CD4-positive, CD25-positive, alpha-beta regulatory T cell (primary cell): ENCODE measurements around the gene STAB1. TPM values are rescaled to one million over a fixed set of nuclear protein-coding genes. Genes with fewer than 3 reads are reported as not detected.

Source experiments
- ATAC-seq, 2 donors: fragments of 150-1000 bp; cut with Tn5 transposase; one replicate each; pipeline ENCODE4 v1.10.0; 2021; ENCODE audit warnings: low read depth in 2 of 2, moderate number of reproducible peaks in 2 of 2, moderate library complexity in 1 of 2
- DNase-seq, 3 donors: peaks; one replicate each; pipeline versions ENCODE4 v3.0.0 to v3.0.0-alpha.2; 2012 to 2022; ENCODE audit warnings: mixed read lengths in 1 of 3
- H3K27ac ChIP-seq: one replicate; pipeline ENCODE4 v1.7.0; 2013; ENCODE audit warnings: mild to moderate bottlenecking, low read length; ENCODE audit not compliant: insufficient read depth, poor library complexity, severe bottlenecking
- H3K27me3 ChIP-seq: one replicate; pipeline ENCODE4 v1.7.0; 2013; ENCODE audit warnings: low read length; ENCODE audit not compliant: control insufficient read depth, insufficient read depth
- H3K36me3 ChIP-seq: one replicate; pipeline ENCODE4 v1.7.0; 2013; ENCODE audit warnings: mild to moderate bottlenecking, low read length, moderate library complexity; ENCODE audit not compliant: control insufficient read depth, insufficient read depth
- H3K4me1 ChIP-seq: 2 replicates; pipeline ENCODE4 v1.7.0; 2013; ENCODE audit warnings: mild to moderate bottlenecking, low read length; ENCODE audit not compliant: insufficient read depth, control insufficient read depth, poor library complexity, severe bottlenecking
- H3K4me3 ChIP-seq: one replicate; pipeline ENCODE4 v1.7.0; 2013; ENCODE audit warnings: low read depth, mild to moderate bottlenecking, low read length, moderate library complexity
- H3K9me3 ChIP-seq, 2 experiments: 1 replicate in 1 of 2; 2 replicates in 1 of 2; pipeline ENCODE4 v1.7.0; 2013; ENCODE audit warnings: low read length in 2 of 2, mild to moderate bottlenecking in 1 of 2, moderate library complexity in 1 of 2; ENCODE audit not compliant: control insufficient read depth in 2 of 2
- H3K27ac Mint-ChIP-seq, 3 donors: one replicate each; pipeline ENCODE4 v1.8.0; 2020 to 2022; ENCODE audit warnings: mild to moderate bottlenecking in 3 of 3, mixed read lengths in 3 of 3, moderate library complexity in 2 of 3
- H3K27me3 Mint-ChIP-seq: one replicate; pipeline ENCODE4 v1.8.0; 2022; ENCODE audit warnings: mild to moderate bottlenecking, mixed read lengths
- H3K36me3 Mint-ChIP-seq: one replicate; pipeline ENCODE4 v1.8.0; 2020; ENCODE audit warnings: mixed read lengths
- H3K4me1 Mint-ChIP-seq, 4 donors: one replicate each; pipeline ENCODE4 v1.8.0; 2020 to 2022; ENCODE audit warnings: mixed read lengths in 4 of 4, mild to moderate bottlenecking in 1 of 4
- H3K4me3 Mint-ChIP-seq, 4 donors: one replicate each; pipeline ENCODE4 v1.8.0; 2020 to 2022; ENCODE audit warnings: mild to moderate bottlenecking in 4 of 4, mixed read lengths in 4 of 4, moderate library complexity in 3 of 4
- H3K9me3 Mint-ChIP-seq, 7 donors: one replicate each; pipeline ENCODE4 v1.8.0; 2020 to 2022; ENCODE audit warnings: mixed read lengths in 7 of 7, mild to moderate bottlenecking in 3 of 7, moderate library complexity in 2 of 7
- polyA plus RNA-seq, 4 donors: library from polyadenylated mRNA; unstranded; fragments of 300-500 nt; fragmentation: Illumina TruSeq; gene quantifications; one replicate each; pipeline ENCODE4 v1.2.3, GENCODE V29; 2021
- total RNA-seq: library from RNA; stranded (reverse); gene quantifications from one replicate; pipeline ENCODE4 v1.2.3, GENCODE V29; 2022

The STAB1 gene
- total and polyA plus RNA-seq, 5 donors from 2014 or later: 0.42 TPM; not detected in 4

DNA sequence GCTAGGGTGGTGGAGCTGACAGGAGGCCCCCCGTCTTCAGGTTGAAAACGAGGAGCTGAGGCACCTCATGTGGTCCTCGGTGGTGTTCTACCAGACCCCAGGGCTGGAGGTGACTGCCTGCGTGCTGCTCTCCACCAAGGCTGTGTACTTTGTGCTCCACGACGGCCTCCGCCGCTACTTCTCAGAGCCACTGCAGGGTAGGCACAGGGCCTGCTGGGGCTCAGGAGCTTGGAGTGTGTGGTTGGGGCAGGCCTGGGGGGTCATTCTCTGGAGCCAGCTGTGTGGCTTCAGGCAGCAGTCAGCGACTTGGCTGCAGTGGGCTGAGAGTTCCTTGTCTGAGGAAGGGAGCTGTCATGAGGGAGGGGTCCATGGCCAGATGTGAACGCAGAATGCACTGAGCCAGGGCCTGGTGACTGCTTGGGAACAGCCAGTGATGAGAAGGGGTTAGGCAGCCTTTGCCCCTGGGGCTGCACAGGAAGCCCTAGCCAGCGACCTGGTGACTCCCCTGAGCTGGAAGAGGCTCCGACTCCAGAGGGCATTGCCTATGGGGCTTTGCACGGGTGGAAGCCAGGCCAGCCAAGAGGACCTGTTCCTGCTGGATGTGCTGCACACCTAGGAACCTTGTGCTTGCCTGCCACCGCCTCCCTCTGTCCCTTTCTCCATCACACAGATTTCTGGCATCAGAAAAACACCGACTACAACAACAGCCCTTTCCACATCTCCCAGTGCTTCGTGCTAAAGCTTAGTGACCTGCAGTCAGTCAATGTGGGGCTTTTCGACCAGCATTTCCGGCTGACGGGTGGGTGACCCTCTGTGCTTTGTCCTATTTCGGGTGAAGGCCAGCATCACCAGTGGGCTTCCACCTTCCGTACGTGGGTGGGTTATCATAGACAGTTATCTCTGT lies 4.9 kb upstream of the STAB1 start:
- DNase-seq (no peak), ATAC-seq (no peak)
- no peak overlapping the region for H3K4me3 ChIP-seq
- Mint-ChIP-seq H3K4me1 (peaks cover 0 to 3% (median 0%) of the 10 kb centered on the region in 4 donors), H3K4me3 (no peak overlapping the region), H3K36me3 (peaks cover 25% of the 10 kb centered on the region), H3K27me3 (peaks cover 4% of the 10 kb centered on the region), H3K27ac (no peak overlapping the region), H3K9me3 (no peaks in the 10 kb centered on the region)
- H3K27ac ChIP-seq: no peak overlapping the region
- H3K9me3 ChIP-seq: no peaks in the 10 kb centered on the region
- no peaks in the 10 kb centered on the region for H3K27me3 ChIP-seq
- no peaks in the 10 kb centered on the region for H3K4me1 ChIP-seq
- H3K36me3 ChIP-seq: peaks cover 53% of the 10 kb centered on the region

DNA sequence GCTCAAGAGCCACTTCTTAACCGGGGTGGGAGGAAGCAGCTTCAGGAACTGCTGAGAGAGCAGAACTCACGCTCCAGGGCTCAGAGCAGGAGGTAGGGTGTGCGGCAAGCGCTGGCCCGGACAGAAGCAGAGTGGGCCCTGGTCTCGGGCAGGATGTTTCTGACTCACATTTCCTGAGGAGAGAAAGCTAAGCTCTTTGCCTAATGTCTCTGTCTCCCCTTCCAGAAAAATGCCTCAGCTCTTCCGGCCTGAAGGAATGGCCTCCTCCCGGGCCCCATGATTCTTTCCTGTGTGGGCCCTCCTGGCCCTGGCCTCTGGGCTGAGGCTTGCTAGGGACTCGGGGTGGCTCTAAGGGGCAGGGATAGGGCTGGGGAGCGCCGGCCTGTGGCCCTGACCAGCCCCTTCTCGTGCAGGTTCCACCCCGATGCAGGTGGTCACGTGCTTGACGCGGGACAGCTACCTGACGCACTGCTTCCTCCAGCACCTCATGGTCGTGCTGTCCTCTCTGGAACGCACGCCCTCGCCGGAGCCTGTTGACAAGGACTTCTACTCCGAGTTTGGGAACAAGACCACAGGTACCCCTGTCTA lies 4.1 kb upstream of the STAB1 start:
- Histone ChIP-seq H3K4me3 (no peak overlapping the region), H3K4me1 (no peaks in the 10 kb centered on the region), H3K36me3 (peaks cover 46% of the 10 kb centered on the region), H3K9me3 (no peaks in the 10 kb centered on the region), H3K27ac (no peak overlapping the region), H3K27me3 (no peaks in the 10 kb centered on the region)
- no peak for DNase-seq
- Mint-ChIP-seq H3K4me3 (no peak overlapping the region), H3K4me1 (peaks cover 0 to 3% (median 0%) of the 10 kb centered on the region in 4 donors), H3K27me3 (peaks cover 4% of the 10 kb centered on the region), H3K9me3 (no peaks in the 10 kb centered on the region), H3K36me3 (peaks cover 20% of the 10 kb centered on the region), H3K27ac (peak overlapping the region in 1 of 3 donors; percentile 77)
- ATAC-seq: no peak

DNA sequence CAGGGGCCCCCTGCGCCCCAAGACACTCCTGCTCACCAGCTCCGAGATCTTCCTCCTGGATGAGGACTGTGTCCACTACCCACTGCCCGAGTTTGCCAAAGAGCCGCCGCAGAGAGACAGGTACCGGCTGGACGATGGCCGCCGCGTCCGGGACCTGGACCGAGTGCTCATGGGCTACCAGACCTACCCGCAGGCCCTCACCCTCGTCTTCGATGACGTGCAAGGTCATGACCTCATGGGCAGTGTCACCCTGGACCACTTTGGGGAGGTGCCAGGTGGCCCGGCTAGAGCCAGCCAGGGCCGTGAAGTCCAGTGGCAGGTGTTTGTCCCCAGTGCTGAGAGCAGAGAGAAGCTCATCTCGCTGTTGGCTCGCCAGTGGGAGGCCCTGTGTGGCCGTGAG lies 3.1 kb upstream of the STAB1 start:
- no peak for DNase-seq
- Mint-ChIP-seq H3K4me1 (peaks cover 0 to 3% (median 0%) of the 10 kb centered on the region in 4 donors), H3K4me3 (no peak overlapping the region), H3K9me3 (no peaks in the 10 kb centered on the region), H3K36me3 (peaks cover 20% of the 10 kb centered on the region), H3K27me3 (peaks cover 4% of the 10 kb centered on the region), H3K27ac (no peak overlapping the region)
- no peaks in the 10 kb centered on the region for H3K9me3 ChIP-seq
- no peaks in the 10 kb centered on the region for H3K4me1 ChIP-seq
- H3K4me3 ChIP-seq: no peak overlapping the region
- ATAC-seq: no peak
- no peaks in the 10 kb centered on the region for H3K27me3 ChIP-seq
- peaks cover 41% of the 10 kb centered on the region for H3K36me3 ChIP-seq
- H3K27ac ChIP-seq: no peak overlapping the region

DNA sequence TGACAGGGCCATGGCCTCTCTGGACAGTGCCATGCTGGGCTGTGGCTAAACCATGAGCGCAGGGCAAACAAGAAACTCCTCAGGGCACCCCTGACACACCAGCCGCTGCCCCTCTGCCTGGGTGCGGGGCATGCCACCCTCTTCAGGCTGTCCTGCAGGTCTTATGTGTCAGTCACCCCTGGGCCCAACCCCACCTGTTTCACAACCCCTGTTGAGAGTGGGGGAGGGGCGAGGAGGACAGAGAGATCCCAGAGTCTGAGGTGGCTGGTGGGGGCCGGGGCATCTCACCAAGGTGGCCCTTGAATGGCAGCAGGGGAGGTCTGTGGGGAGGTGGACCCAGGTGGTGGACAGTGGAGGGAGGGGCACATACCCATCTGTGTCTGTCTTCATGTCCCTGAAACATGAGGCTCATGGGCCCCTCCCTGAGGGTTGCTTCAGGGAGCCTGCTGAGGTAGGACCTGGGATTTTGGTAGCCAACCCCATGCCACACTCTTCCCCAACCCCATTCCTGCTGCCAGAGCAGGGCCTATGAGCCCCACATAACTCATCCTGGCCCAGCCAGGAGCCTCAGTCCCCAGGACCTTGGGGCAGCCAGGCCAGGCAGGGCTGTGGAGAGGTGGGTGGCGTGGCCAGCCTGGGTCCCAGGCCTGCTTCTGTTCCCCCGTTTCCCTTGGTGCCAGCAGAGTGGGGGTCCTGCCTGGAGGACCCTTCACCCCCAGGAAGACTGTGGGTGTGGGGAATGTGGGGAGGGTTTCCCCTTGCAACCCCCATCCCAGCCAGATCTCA lies 1.7 kb upstream of the STAB1 start:
- peaks cover 34% of the 10 kb centered on the region for H3K36me3 ChIP-seq
- DNase-seq (no peak), ATAC-seq (no peak)
- peaks cover 4% of the 10 kb centered on the region for H3K27me3 Mint-ChIP-seq
- H3K4me3 Mint-ChIP-seq: no peak overlapping the region
- no peak overlapping the region for H3K4me3 ChIP-seq
- no peak overlapping the region for H3K27ac Mint-ChIP-seq
- no peaks in the 10 kb centered on the region for H3K9me3 Mint-ChIP-seq
- no peak overlapping the region for H3K27ac ChIP-seq
- peaks cover 16% of the 10 kb centered on the region for H3K36me3 Mint-ChIP-seq
- H3K4me1 ChIP-seq: no peaks in the 10 kb centered on the region
- H3K4me1 Mint-ChIP-seq: peaks cover 0 to 3% (median 0%) of the 10 kb centered on the region in 4 donors
- no peaks in the 10 kb centered on the region for H3K27me3 ChIP-seq
- H3K9me3 ChIP-seq: no peaks in the 10 kb centered on the region

DNA sequence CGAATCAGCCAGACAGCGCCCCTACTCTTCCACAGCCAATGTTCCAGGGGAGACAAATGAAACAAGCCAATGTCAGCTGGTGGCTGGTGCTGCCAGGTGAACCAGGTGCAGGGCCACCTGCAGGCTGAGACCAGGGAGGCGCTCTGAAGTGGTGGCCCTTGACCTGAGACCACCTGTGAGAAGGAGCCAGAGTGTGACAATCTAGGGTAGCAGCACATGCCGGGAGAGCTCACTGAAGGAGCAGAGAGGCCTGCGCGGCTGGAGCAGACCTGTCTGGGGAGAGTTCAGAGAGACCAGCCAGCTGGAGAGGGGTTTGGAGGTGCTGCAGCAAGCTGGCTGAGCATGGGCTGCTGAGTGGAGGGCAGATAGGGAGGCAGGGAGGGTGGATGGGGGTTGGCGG lies 693 bp upstream of the STAB1 start:
- Mint-ChIP-seq H3K36me3 (peaks cover 16% of the 10 kb centered on the region), H3K4me1 (peaks cover 0 to 3% (median 0%) of the 10 kb centered on the region in 4 donors), H3K9me3 (no peaks in the 10 kb centered on the region), H3K27me3 (peaks cover 4% of the 10 kb centered on the region), H3K4me3 (no peak overlapping the region), H3K27ac (peak overlapping the region in 1 of 3 donors; percentile 22)
- ATAC-seq: no peak
- H3K27ac ChIP-seq: no peak overlapping the region
- H3K4me1 ChIP-seq: no peaks in the 10 kb centered on the region
- no peak for DNase-seq
- H3K9me3 ChIP-seq: no peaks in the 10 kb centered on the region
- H3K27me3 ChIP-seq: no peaks in the 10 kb centered on the region
- H3K36me3 ChIP-seq: peaks cover 27% of the 10 kb centered on the region
- H3K4me3 ChIP-seq: no peak overlapping the region

DNA sequence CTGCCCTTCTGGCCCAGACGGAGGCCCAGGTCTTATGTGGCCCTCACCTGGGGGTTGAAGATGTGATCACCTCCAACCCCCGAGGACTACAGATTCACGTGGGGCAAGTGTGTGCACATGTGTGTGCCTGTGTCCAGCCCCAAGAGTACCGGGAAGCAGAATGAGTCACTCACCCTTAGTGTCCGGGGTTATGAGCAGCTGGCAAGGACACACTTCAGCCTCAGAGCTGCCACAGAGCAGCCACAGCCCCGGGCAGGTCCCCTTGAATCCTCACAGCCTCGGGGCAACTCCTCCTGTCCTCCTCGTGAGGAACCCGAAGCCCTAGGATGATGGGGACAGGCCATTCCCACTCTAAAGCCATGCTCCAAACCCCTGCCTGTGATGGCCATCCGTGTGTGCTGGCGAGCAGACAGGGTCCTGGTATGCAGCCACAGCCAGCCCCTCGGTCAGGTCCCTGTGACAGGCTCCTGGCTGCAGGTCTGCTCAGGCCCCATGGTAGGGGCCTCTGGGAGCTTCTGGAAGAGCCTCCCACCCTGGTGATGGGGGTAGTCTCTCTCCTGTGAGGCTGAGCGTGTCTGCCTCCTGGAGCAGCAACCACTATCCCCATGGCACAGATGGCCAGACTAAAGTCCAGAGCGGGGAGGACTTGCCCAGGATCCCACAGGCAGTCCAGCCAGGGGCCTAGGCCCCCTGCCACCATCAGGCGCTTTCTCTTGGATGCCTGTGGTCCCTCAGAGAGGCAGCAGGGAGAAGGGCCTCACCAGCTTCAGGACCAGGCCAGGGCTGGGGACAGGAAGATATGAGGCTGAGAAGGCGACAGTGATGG lies 852 bp downstream of the STAB1 start:
- peaks cover 4% of the 10 kb centered on the region for H3K27me3 Mint-ChIP-seq
- DNase-seq: no peak

More for the DNA sequence above, 852 bp downstream of the STAB1 start:
- no peak for ATAC-seq
- Mint-ChIP-seq H3K9me3 (peaks cover 0 to 2% (median 0%) of the 10 kb centered on the region in 7 donors), H3K27ac (peak overlapping the region in 1 of 3 donors; percentile 71), H3K4me3 (no peak overlapping the region), H3K36me3 (peaks cover 7% of the 10 kb centered on the region), H3K4me1 (peaks cover 0 to 3% (median 0%) of the 10 kb centered on the region in 4 donors)
- no peak overlapping the region for H3K4me3 ChIP-seq
- H3K27ac ChIP-seq: no peak overlapping the region
- peaks cover 16% of the 10 kb centered on the region for H3K36me3 ChIP-seq
- no peaks in the 10 kb centered on the region for H3K27me3 ChIP-seq
- H3K9me3 ChIP-seq: no peaks in the 10 kb centered on the region
- H3K4me1 ChIP-seq: no peaks in the 10 kb centered on the region
